GM12892 (cell line): ENCODE measurements around the gene HOXB6.

Experiments used
- POLR2AphosphoS5 ChIP-seq: IDR thresholded peaks from 2 replicates; pipeline ENCODE4 v1.6.1; 2011; ENCODE audit warnings: low read depth, low read length, control low read depth
- TAF1 ChIP-seq: IDR thresholded peaks from 2 replicates; pipeline ENCODE4 v1.6.1; 2011; ENCODE audit warnings: low read depth, mild to moderate bottlenecking, control low read depth, low read length, borderline replicate concordance

DNA sequence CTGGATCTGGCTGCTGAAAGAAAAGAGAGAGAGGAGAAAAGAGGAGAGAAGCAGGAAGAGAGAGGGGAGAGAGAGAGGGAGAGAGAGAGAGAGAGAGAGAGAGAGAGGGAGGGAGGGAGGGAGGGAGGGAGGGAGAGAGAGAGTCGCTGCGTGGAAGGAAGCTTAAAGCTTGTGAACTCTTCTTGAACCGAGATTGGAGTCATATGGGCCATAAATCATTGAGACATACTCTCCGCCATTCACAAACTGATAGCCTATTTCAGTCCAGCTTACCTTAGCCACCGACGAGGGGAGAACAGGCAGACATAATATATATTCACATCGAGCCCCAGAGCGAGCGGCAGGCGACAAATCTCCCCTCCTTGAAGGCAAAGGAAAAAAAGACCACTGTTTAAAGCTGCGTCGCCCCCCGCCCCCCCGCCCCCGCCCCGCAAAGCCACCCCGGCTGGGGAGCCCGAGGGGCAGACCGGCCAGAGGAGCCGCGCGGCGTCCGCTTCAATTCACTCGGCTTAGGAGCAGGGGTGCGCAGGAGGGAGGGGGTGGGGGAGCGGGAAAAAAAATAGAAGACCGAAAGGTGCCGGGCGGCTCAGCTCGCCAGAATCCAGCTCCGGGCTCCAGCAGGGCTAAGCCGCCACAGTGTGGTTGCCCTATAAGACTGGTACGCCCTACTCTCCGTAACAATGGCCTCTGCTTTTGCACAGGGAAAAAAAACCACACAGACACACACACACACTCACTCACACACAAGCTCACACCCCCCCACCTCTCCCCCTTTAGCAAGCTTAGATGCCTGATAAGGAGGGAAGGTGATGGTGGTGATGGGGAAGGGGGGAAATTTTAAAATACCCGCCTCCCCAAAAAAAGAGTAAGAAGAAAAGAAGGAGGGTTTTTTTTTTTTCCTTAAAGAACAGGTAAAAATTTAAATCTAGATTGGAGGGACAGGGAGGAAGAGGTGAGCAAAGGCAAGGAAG lies 49.2 kb downstream of the HOXB6 start:
- TF ChIP-seq POLR2AphosphoS5 (no peak), TAF1 (no peak)
